ENCODE results near the gene MCHR1. TPM values are rescaled to one million over a fixed set of nuclear protein-coding genes. Genes with fewer than 3 reads are reported as not detected.
"Not testable (repeated sequence)": the region's sequence is repeated elsewhere in the genome, so short reads cannot be mapped to it uniquely, and the experiment has no call there.

The MCHR1 gene
- total RNA-seq, 1 experiment from 2014 or later = 4.8 TPM

- DNase-seq = no peak
- Histone ChIP-seq H3K27me3 (ENCODE audit: control insufficient read depth, insufficient read depth, low read length) (no peaks in the 10 kb centered on the region), H3K36me3 (replicated peaks; ENCODE audit: control insufficient read depth, insufficient read depth, low read length) (no peaks in the 10 kb centered on the region), H3K4me3 (ENCODE audit: insufficient read depth, low read depth, low read length) (no peak overlapping the region)
Observed at GRCh38 chr22:40648386-40648785, 30.9 kb upstream of the MCHR1 start.

- DNase-seq = no peak
- Histone ChIP-seq H3K27me3 (ENCODE audit: control insufficient read depth, insufficient read depth, low read length) (no peaks in the 10 kb centered on the region), H3K36me3 (replicated peaks; ENCODE audit: control insufficient read depth, insufficient read depth, low read length) (no peaks in the 10 kb centered on the region), H3K4me3 (ENCODE audit: insufficient read depth, low read depth, low read length) (no peak overlapping the region)
Observed at GRCh38 chr22:40651057-40651456, 28.2 kb upstream of the MCHR1 start.

GRCh38 chr22:40651563-40652501 lies 27.5 kb upstream of the MCHR1 start:
- Histone ChIP-seq H3K36me3 (replicated peaks; ENCODE audit: control insufficient read depth, insufficient read depth, low read length) (no peaks in the 10 kb centered on the region), H3K27me3 (ENCODE audit: control insufficient read depth, insufficient read depth, low read length) (no peaks in the 10 kb centered on the region), H3K4me3 (ENCODE audit: insufficient read depth, low read depth, low read length) (peak overlapping the region; percentile 62)
- DNase-seq = peak; percentile 88

- DNase-seq = no peak
- no peaks in the 10 kb centered on the region for H3K27me3 ChIP-seq (ENCODE audit: control insufficient read depth, insufficient read depth, low read length)
- no peak overlapping the region for H3K4me3 ChIP-seq (ENCODE audit: insufficient read depth, low read depth, low read length)
- H3K36me3 ChIP-seq (replicated peaks; ENCODE audit: control insufficient read depth, insufficient read depth, low read length) = no peaks in the 10 kb centered on the region
Observed at GRCh38 chr22:40653361-40653760, 25.9 kb upstream of the MCHR1 start.

- Histone ChIP-seq H3K36me3 (replicated peaks; ENCODE audit: control insufficient read depth, insufficient read depth, low read length) (no peaks in the 10 kb centered on the region), H3K4me3 (ENCODE audit: insufficient read depth, low read depth, low read length) (no peak overlapping the region), H3K27me3 (ENCODE audit: control insufficient read depth, insufficient read depth, low read length) (no peaks in the 10 kb centered on the region)
- peak; percentile 58 for DNase-seq
Observed at GRCh38 chr22:40654522-40655167, 24.6 kb upstream of the MCHR1 start.

GRCh38 chr22:40655941-40656340 lies 23.3 kb upstream of the MCHR1 start:
- H3K4me3 ChIP-seq (ENCODE audit: insufficient read depth, low read depth, low read length); H3K27me3 ChIP-seq (ENCODE audit: control insufficient read depth, insufficient read depth, low read length); DNase-seq; H3K36me3 ChIP-seq (replicated peaks; ENCODE audit: control insufficient read depth, insufficient read depth, low read length): not testable (repeated sequence)

- DNase-seq; H3K4me3 ChIP-seq (ENCODE audit: insufficient read depth, low read depth, low read length); H3K27me3 ChIP-seq (ENCODE audit: control insufficient read depth, insufficient read depth, low read length); H3K36me3 ChIP-seq (replicated peaks; ENCODE audit: control insufficient read depth, insufficient read depth, low read length): not testable (repeated sequence)
Observed at GRCh38 chr22:40656651-40657050, 22.6 kb upstream of the MCHR1 start.

GRCh38 chr22:40659166-40659565 lies 20.1 kb upstream of the MCHR1 start:
- no peak for DNase-seq
- Histone ChIP-seq H3K36me3 (replicated peaks; ENCODE audit: control insufficient read depth, insufficient read depth, low read length) (no peaks in the 10 kb centered on the region), H3K27me3 (ENCODE audit: control insufficient read depth, insufficient read depth, low read length) (no peaks in the 10 kb centered on the region), H3K4me3 (ENCODE audit: insufficient read depth, low read depth, low read length) (no peak overlapping the region)

GRCh38 chr22:40660730-40661129 lies 18.6 kb upstream of the MCHR1 start:
- no peak for DNase-seq
- Histone ChIP-seq H3K27me3 (ENCODE audit: control insufficient read depth, insufficient read depth, low read length) (no peaks in the 10 kb centered on the region), H3K36me3 (replicated peaks; ENCODE audit: control insufficient read depth, insufficient read depth, low read length) (no peaks in the 10 kb centered on the region)

GRCh38 chr22:40661671-40662070 lies 17.6 kb upstream of the MCHR1 start:
- Histone ChIP-seq H3K27me3 (ENCODE audit: control insufficient read depth, insufficient read depth, low read length) (no peaks in the 10 kb centered on the region), H3K4me3 (ENCODE audit: insufficient read depth, low read depth, low read length) (no peak overlapping the region), H3K36me3 (replicated peaks; ENCODE audit: control insufficient read depth, insufficient read depth, low read length) (no peaks in the 10 kb centered on the region)
- no peak for DNase-seq

More at GRCh38 chr22:40660730-40661129, 18.6 kb upstream of the MCHR1 start:
- H3K4me3 ChIP-seq (ENCODE audit: insufficient read depth, low read depth, low read length) = no peak overlapping the region

GRCh38 chr22:40665312-40665711 lies 14.0 kb upstream of the MCHR1 start:
- Histone ChIP-seq H3K4me3 (ENCODE audit: insufficient read depth, low read depth, low read length) (no peak overlapping the region), H3K27me3 (ENCODE audit: control insufficient read depth, insufficient read depth, low read length) (no peaks in the 10 kb centered on the region), H3K36me3 (replicated peaks; ENCODE audit: control insufficient read depth, insufficient read depth, low read length) (no peaks in the 10 kb centered on the region)
- no peak for DNase-seq

- Histone ChIP-seq H3K36me3 (replicated peaks; ENCODE audit: control insufficient read depth, insufficient read depth, low read length) (no peaks in the 10 kb centered on the region), H3K4me3 (ENCODE audit: insufficient read depth, low read depth, low read length) (no peak overlapping the region), H3K27me3 (ENCODE audit: control insufficient read depth, insufficient read depth, low read length) (no peaks in the 10 kb centered on the region)
- DNase-seq = no peak
Observed at GRCh38 chr22:40666151-40666848, 13.0 kb upstream of the MCHR1 start.

GRCh38 chr22:40668611-40669411 lies 10.5 kb upstream of the MCHR1 start:
- H3K4me3 ChIP-seq (ENCODE audit: insufficient read depth, low read depth, low read length) = no peak overlapping the region
- DNase-seq = no peak
- H3K36me3 ChIP-seq (replicated peaks; ENCODE audit: control insufficient read depth, insufficient read depth, low read length) = no peaks in the 10 kb centered on the region
- H3K27me3 ChIP-seq (ENCODE audit: control insufficient read depth, insufficient read depth, low read length) = no peaks in the 10 kb centered on the region

- Histone ChIP-seq H3K4me3 (ENCODE audit: insufficient read depth, low read depth, low read length) (no peak overlapping the region), H3K36me3 (replicated peaks; ENCODE audit: control insufficient read depth, insufficient read depth, low read length) (no peaks in the 10 kb centered on the region), H3K27me3 (ENCODE audit: control insufficient read depth, insufficient read depth, low read length) (no peaks in the 10 kb centered on the region)
- no peak for DNase-seq
Observed at GRCh38 chr22:40670058-40670457, 9.2 kb upstream of the MCHR1 start.

Data from H7 (cell line).